NCI-H187 (cell line): ENCODE measurements around the gene MACROD2.

ENCODE experiments used
- DNase-seq, 2 experiments: peaks; one replicate each; lab custom pipeline; 2025; lab: John Stamatoyannopoulos, UW

The MACROD2 gene

DNA sequence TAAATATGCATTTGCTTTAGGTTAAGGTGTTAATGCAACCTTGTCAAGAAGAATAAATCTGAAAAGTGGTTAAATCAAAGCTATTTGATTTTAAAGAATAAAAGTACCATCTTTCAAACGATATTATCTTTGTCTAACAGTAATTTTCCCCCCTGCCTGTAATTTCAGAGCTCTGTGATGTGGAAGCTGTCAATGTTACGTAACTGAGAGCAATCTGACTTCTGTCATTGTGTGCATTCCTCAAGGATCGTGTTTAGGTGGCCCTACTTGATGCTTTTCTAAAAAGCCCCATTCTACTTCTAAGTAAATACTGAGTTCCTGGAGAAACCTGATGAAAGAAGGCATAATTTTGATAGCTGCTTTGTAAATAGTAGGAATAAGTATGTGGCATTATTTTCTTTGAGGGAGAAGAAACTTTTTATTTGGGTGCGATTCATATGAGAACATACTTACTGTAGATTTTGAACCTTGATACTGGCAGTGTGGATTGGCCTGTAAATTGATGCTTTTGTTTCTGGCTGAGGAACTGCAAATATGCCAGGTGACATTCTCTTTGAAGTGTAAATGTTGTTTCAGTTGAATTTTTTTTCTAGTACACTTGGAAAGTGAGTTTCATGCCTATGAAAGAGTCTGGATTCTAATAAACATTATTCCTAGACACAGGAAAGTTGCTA is 871.7 kb downstream of the MACROD2 start:
- DNase-seq: no peak

DNA sequence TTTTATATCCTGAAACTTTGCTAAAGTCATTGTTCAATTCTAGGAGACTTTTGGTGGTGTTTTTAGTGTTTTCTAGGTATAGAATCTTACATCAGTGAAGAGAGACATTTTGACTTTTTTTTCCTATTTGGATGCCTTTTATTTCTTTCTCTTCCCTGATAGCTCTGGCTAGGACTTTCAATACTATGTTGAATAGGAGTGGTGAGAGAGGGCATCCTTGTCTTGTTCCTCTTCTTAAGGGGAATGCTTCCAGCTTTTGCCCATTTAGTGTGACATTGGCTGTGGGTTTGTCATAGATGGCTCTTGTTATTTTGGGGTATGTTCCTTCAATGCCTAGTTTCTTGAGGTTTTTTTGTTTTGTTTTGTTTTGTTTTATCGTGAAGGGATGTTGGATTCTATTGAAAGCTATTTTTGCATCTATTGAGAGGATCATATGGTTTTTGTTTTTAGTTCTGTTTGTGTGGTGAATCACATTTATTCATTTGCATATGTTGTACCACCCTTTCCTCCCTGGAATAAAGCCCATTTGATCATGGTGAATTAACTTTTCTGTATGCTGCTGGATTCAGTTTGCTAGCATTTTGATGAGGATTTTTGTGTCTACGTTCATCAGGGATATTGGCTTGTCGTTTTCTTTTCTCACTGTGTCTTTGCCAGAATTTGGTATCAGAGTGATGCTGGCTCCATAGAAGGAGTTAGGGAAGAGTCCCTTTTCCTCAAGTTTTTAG is 882.1 kb downstream of the MACROD2 start:
- no peak for DNase-seq

- no peak for DNase-seq
Observed at GRCh38 chr20:14878676-14879019, 883.3 kb downstream of the MACROD2 start.

GRCh38 chr20:14879020-14879697 is 883.8 kb downstream of the MACROD2 start:
- DNase-seq: no peak

- no peak for DNase-seq
Observed at GRCh38 chr20:14879839-14880238, 884.5 kb downstream of the MACROD2 start.

DNA sequence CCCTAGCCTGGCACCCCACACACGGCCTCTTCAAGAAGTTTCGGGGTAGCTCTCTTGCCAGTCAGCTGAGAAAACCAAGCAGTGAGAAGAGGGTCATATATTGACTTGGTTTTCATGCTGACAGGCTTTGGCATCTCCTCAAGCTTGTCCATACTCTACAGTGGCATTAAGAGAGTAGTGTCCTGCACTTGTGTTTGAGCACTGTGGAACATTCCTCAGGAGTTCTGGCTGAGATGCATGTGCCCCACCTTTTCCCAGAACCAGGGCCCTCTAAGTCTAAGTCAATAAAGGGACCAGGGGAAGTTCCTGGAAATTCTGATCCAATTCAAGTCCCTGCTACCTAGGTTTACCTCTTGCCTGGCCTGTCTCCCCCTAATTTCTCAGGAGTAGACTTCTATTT is 886.2 kb downstream of the MACROD2 start:
- no peak for DNase-seq

DNA sequence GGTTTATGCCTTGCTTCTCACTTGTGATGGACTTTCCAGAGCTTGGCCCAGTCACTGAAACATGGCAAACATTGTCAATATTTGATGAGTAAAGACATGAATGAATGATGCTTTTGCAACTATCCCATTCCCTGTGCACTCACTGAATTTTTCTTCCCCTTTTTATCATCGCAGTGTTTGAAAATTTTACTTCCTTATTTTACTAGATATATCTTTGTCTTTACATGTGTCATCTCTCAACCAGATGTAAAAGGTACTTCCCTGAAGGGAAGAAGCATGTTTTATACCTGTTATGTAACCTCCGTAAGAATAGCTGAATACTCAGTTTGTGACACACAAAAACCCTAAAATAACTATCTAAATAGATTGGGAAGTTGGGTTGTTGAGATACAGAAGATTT is 886.8 kb downstream of the MACROD2 start:
- DNase-seq: no peak

DNA sequence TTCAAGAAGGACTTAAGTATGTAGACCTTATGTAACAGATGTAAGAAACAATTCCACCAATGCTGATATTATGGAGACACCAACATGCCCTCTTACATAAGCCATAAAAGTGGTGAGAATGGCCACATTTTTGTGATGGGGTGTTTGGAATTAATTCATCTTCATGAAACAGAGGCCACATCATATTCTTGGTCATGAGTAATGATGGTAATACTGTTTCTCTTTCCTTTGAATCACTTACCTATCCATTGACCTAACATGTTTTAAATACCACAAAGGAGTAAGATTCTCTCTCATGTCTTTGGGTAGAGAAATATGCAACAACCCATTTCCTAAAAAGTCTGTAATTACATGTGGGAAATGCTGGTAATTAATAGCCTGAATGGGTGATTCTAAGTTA is 887.5 kb downstream of the MACROD2 start:
- no peak for DNase-seq

DNA sequence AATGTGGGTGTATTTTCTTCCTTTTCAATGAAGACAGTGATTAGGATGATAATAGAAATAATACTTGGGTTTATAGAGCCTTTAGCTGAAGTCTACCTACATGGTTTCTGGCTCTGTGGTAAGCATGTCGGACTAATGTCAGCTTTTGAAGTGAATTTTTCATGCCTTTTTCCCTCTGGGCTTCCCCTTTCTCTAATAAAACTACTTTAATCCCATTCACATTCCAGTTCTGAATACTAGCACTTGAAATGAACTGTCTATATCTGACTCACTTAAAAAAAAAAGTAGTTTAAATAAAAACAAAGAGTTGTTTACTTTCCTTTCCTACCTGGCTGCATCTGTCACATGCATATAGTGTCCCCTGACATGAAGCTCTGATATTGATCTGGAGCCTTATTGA is 888.0 kb downstream of the MACROD2 start:
- no peak for DNase-seq

- no peak for DNase-seq
Observed at GRCh38 chr20:14885661-14886060, 890.3 kb downstream of the MACROD2 start.

GRCh38 chr20:14888134-14888533 is 892.8 kb downstream of the MACROD2 start:
- no peak for DNase-seq

DNA sequence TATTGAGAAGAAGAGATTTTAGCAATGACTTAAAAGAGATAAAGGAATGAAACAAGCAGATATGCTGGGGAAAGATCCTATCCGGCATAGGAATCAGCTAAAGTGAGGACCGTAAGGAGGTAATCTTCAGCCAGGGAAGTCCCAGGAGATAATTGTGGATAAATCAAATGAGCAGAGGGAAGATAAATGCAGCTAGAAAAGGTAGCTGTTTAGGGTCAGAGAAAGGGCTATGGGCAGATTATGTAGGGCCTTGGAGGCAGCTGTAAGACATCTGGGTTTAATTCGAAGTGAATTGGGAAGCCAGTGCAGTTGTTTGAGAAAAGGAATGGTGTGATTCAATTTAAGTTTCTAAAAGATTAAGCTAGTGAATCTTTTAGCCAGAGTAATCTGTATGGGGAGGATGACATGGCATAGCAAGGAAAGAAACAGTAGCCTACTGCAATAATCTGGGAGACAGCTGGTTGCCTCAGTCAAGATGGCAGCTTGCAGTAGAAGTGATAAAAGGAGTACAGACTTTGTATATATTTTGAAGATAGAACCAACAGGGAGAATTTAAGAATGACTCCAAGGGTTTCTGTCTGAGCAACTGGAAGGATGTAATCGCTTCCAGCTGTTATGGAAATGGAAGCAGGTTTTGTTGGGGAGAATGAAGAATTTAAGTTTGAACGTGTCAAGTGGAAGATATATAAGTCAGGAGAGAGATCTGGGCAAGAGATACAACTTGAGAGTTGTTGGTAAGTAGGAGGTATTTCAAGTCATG is 894.4 kb downstream of the MACROD2 start:
- DNase-seq: no peak

GRCh38 chr20:14890713-14891112 is 895.4 kb downstream of the MACROD2 start:
- no peak for DNase-seq

- DNase-seq: no peak
Observed at GRCh38 chr20:14892782-14893181, 897.5 kb downstream of the MACROD2 start.

- no peak for DNase-seq
Observed at GRCh38 chr20:14896569-14896968, 901.3 kb downstream of the MACROD2 start.

DNA sequence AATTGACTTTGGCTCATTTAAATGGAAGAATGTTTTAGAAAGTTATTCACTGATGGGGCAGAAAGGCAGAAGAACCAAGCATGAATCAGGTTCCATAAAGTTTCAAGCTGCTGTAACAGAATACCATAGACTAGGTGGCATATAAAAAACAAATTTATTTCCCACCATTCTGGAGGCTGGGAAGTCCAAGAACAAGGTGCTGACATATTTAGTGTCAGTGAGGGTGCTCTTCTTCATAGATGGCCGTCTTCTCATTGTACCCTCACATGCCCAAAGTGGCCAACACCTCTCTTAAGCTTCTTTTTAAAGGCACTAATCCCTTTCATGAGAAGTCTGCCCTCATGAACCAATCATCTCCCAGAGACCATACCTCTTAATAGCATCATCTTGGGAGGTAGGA is 902.3 kb downstream of the MACROD2 start:
- no peak for DNase-seq

GRCh38 chr20:14902432-14903089 is 907.2 kb downstream of the MACROD2 start:
- DNase-seq: no peak

DNA sequence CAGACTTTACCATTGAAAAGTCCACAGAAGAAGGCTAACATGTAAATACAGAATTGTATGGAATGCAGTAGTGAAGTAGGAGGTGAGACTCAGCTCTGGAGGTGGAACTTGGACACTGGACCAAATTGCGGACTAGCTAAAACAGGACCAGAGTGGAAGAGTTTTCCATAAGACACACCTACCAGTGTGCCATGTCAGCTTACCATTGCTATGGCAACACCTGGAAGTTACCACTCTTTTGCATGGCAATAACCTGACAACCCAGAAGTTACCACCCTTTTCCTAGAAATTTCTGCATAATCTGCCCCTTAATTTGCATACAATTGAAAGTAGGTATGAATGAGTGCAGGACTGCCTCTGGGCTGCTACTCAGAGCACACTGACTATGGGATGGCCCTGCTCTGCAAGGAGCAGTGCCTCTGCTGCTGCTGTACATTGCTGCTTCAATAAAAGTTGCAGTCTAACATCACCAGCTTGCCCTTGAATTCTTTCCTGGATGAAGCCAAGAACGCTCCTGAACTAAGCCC is 911.7 kb downstream of the MACROD2 start:
- DNase-seq: no peak

DNA sequence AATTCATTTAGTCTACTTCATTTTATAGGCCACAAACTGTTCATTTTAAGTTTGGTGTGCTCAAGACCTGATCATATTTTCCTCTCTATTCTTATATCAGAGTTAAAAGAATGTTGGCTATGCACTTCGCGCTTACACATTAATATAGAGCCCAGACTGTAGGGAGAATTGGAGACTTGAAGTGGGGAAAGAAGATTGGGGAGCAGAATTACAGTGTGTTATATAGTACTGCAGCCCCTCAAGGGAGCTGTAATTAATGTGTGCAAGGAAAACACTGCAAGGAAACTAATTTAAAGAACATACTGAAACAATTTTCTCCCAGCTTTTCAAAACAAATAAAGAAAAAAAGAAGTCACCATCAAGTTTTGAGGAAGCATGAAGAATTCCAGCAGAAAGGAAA is 914.8 kb downstream of the MACROD2 start:
- no peak for DNase-seq

DNA sequence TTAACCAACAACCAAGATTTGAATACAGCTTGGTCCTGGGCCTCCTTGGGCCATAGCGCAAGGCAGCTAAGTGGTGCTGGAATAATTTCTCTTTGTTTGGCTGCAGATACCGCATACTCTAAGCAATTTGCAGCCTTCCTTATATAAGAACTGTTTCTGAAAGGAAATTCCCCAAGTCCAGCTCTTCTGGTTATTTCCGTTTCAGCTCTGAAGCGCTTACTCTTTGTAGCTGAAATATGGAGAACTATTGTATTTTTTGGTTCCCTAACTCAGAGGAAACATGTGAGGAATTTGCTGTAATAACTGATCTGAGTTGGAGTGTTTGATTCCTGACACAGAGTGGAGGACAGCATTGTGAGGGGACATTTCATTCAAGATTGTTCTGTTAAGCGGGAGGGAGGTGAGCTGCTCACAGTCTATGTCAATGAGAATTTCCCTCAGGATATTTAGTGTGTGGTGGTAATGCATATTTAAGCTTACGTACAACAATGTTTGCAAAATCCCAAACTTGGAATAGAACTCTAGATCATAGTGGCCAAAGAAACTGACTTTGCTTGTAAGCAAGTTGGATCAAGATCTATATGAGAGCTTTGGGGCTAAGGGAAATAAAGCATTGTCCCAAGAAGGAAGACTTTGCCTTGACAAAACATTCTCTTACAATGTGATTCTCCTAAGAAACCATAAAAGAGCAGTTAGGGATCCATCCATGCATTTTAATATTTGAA is 918.7 kb downstream of the MACROD2 start:
- no peak for DNase-seq

- no peak for DNase-seq
Observed at GRCh38 chr20:14914633-14915032, 919.3 kb downstream of the MACROD2 start.
